Suppressor macrophage treated with lipopolysaccharide for 1 hour (primary cell): Measurements from ENCODE around the gene FRY.
A peak's percentile ranks its signal among the peaks of the same experiment; 100 is the strongest.
"Not testable (repeated sequence)": the region's sequence is repeated elsewhere in the genome, so short reads cannot be mapped to it uniquely, and the experiment has no call there.

ENCODE experiments used
- DNase-seq, 3 donors: peaks; one replicate each; pipeline ENCODE4 v3.0.0-alpha.2; 2020 to 2022

The FRY gene

DNA sequence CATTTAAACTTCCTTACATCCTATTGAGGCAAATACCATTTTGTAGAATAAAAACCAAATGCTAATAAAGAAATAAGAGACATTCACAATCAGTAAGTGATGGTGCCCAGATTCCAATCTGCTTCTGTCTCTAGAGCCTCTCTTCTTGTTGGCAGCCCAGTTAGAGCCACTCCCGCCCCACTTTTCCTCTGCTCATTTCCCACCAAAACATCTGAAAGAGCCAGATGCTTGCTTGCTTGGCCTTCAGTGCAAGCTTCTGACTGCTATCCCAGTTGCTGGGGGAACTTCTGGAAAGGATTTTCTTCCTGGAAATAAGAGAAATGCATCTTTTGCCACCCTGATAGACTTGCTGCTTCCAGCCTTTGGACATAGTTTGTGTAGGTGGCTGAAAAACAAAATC lies 12.9 kb downstream of the FRY start:
- DNase-seq = no peak

GRCh38 chr13:32045537-32045936 lies 14.0 kb downstream of the FRY start:
- DNase-seq = peak in 2 of 3 donors; percentile 39 to 42

DNA sequence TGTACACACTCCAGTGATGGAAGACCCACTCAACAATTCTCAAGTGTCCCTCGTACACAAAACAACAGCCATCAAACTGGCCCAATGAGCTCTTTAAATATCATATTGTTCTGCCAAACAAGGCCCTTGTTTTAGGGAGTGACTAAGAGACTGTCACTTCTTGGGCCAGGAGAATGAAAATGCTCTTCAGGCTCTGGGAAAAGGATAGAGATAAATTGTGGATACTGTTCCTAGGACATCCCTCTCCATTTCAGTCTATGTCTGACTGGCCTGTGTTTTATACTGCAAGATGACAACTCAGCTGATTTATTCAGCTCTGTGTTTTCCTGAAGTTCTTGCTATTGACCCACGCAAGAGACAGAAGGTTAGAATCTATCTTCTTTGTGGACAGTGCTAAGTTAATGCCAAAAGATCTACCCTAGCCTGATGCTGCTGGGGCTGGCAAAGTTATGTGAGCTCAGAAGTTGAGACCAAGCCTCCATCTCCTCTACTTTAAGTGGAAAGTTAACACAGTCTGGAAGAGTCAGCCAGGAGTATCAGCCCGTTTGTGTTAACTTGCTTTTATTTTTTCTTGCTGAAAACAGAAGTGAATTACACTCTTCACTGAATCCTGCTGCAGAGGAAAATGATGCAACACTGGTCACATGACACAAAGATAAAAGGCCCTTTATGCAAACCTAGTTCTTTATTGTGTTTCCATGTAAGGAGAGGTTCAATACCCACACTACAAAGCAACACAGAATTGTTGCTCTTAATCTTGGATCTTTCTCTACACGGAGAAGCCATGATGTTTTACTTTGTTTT lies 14.6 kb downstream of the FRY start:
- DNase-seq = peak; percentile 71 to 79 (median 75)

- peak in 1 of 3 donors; percentile 33 for DNase-seq
Measured at GRCh38 chr13:32047088-32047487, 15.5 kb downstream of the FRY start.

DNA sequence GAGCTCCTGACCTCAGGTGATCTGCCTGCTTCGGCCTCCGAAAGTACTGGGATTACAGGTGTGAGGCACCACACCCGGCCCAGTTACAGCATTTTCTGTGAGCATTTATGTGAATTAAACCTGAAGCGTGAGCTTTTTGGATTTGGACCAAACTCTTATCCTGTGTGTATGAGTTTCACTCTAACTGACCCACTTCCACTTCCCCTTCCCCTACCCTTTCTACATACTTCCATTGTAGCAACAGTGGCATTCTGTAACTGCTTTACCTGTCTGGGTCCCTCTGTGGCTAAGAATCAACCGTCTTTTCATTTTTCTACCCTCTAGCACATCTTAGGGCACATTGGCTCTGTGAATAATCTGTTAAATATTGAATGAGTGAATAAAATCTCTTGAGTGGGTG lies 16.2 kb downstream of the FRY start:
- peak in 1 of 3 donors; percentile 19 for DNase-seq

- peak; percentile 31 to 46 (median 39) for DNase-seq
Measured at GRCh38 chr13:32048816-32049215, 17.2 kb downstream of the FRY start.

DNA sequence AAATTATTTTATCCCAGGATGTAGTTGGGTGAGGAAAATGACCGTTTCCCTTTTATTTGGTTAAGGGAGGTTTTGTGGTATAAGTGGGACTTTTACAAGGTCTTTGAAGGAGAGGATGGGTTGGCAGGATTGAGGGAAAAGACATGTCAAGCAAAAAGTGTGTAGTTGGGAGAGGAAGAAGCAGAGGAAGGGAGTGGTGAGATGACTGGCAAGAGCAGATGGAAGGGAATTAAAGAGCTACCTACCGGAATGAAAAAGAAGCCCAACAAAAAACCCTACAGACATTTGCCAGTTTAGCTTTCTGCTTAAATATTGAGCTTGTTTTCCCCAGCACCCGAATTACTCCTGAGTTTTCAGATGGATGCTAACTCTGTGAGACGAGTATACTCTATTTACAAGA lies 19.6 kb downstream of the FRY start:
- DNase-seq = no peak

DNA sequence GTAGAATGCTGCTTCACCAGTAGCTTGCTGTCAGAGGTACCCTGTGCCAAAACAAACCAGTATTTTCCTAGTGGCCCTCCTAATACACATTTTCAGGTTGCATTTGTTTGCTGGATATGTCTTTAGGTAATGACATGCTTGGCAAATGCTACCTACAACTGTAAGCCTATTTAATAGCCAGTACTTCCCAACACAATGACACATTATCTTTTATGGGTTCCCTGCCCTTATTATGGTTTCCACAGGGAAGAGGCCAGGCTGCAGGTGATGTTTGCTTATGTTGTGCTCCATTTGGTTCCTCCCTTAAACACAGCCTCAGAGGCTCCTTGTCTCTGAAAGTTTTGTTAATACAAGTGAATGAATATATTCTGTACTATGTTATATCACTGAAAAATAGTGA lies 24.7 kb downstream of the FRY start:
- no peak for DNase-seq

GRCh38 chr13:32057325-32057724 lies 25.8 kb downstream of the FRY start:
- not testable (repeated sequence) for DNase-seq

- no peak for DNase-seq
Measured at GRCh38 chr13:32059511-32059984, 28.0 kb downstream of the FRY start.

DNA sequence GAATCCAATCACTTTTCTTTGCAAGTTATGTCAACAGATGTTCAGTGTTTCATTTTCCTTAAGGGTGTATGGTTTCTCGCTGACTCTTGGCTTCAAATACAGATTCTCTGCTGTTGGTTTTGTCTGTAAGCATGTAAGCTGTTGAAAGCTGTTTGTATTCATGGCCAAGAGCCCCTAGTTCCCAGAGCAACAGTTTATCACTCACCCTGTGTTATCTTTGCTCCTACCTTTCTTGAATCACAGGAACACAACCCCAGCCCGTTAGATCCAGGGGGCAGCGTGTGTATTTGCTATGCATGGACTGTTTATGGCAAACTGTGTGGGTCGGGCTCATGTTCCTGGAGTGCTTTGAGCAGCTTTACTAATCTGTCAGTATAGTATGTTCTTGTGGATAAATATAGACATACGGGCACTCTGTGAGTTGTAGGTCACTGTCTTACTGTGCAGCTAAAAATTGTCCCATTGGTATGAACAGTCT lies 28.9 kb downstream of the FRY start:
- DNase-seq = no peak

- no peak for DNase-seq
Measured at GRCh38 chr13:32063619-32064233, 32.2 kb downstream of the FRY start.

- no peak for DNase-seq
Measured at GRCh38 chr13:32067149-32067961, 35.8 kb downstream of the FRY start.

DNA sequence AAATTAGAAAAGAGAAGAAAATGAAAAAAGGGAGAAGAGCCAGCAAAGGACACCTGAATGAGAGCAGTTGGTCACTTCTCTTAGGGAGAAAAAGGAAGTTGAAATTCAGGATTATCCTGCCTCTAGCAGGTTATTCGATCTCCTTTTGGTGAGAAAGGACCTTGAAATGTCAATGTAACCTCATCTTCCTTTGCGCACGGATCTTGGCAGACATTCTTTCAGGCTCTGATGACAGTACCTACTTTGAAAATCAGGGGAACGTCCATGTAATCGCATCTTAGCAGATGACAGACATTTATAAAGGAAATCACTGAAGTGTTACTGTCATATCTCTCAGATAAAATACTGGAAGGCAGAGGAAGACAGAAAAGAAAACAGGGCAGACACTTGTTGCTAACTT lies 36.7 kb downstream of the FRY start:
- no peak for DNase-seq

GRCh38 chr13:32073180-32073864 lies 41.7 kb downstream of the FRY start:
- no peak for DNase-seq

DNA sequence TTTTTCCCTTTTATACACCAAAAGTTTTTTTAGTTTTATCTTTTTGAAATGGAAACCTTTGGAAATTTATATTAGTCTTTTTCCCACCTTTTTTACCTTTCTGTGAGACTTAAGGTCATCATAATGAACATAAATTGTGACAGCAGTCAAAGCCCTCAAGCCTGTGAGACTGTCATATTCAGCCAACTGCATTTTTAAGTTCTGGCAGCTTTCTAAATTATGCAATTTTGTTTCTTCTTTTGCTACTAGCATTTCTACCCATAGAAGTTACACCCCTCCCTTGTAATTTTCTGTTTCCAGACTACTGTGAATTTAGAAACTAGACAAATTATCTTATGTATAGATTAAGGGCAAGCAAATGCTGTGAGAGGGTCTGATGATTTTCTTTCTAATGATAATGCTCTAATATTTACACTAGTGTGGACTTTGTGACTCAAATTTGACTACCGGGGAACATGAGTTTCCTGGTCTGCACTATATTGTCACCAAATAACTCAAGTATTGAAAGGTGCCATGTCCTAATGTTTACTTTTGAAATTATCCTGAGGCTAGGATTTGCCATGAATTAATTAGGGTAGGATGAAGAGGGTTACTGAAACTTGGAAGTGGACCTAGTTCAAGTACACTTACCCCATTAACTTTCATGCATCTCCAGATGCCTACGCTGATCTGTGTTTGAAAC lies 43.7 kb downstream of the FRY start:
- DNase-seq = no peak

DNA sequence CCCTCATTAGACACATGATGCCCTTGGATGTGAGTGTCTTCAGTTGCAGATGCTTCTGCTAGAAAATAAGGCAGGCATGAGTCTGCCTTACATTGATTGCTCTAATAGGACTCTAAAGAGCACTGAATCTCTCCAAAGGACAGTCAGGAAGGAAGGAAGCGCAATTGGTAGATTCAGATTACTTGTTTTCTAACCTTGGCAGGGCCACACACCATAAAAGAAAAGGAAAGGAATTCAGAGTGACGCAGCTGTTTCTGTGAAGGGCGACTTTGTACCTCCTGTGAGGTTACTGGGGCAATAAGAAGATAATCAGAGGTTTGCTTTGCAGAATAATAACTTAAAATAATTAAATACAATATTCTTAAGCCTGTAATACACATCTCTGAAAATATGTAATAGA lies 48.0 kb downstream of the FRY start:
- no peak for DNase-seq

DNA sequence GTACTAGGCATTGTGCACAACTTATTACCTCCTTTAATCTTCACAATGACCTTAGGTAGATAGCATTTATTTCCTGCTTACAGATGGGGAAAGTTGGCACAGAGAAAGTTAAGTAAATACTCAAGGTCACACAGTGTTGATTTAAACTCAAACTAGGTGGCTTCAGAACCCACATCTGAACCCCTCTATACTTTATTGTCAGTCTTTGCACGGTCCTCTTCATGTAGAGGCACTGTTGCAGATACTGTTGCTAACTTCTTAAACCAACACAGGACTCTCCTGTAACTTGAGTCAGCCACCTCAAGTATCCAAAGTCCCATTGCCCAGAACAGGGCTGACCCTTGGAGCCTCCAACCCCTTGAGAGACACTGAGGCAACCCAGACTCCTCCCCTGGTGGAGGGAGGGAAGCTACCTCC lies 48.8 kb downstream of the FRY start:
- no peak for DNase-seq

GRCh38 chr13:32081591-32081990 lies 50.0 kb downstream of the FRY start:
- DNase-seq = no peak

DNA sequence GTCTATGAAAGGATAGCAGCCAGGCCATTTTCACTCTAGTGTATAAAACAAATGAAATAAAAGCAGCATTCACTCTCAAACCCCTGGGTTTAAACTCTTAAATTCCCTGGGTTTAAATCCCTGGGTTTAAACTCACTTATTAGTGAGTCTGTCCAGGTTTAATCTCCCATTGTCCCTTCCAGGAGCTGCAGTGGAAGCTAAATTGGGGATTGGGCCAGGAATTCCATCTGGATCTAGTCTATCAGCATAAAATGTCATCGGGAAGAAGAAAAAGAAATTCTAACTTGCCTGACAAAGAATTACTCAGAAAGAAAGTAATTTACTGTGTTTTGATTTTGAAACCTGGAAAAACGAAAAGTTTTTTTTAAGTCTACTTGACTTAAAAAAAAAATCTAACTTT lies 54.8 kb downstream of the FRY start:
- no peak for DNase-seq

- no peak for DNase-seq
Measured at GRCh38 chr13:32086791-32087441, 55.3 kb downstream of the FRY start.
